Measurements from ENCODE around the gene RASGRP2.
"Not testable (repeated sequence)": the region's sequence is repeated elsewhere in the genome, so short reads cannot be mapped to it uniquely, and the experiment has no call there.

The RASGRP2 gene

GRCh38 chr11:64718084-64718779, 25.7 kb downstream of the RASGRP2 start:
- DNase-seq (ENCODE audit: low read depth): no peak

- no peak for DNase-seq (ENCODE audit: low read depth)
Observed at GRCh38 chr11:64717268-64717578, 26.7 kb downstream of the RASGRP2 start.

GRCh38 chr11:64716473-64717267, 27.3 kb downstream of the RASGRP2 start:
- no peak for DNase-seq (ENCODE audit: low read depth)

GRCh38 chr11:64715756-64716472, 28.0 kb downstream of the RASGRP2 start:
- DNase-seq (ENCODE audit: low read depth): no peak

GRCh38 chr11:64715110-64715509, 28.8 kb downstream of the RASGRP2 start:
- DNase-seq (ENCODE audit: low read depth): no peak

GRCh38 chr11:64714666-64715065, 29.3 kb downstream of the RASGRP2 start:
- DNase-seq (ENCODE audit: low read depth): no peak

GRCh38 chr11:64713781-64714363, 30.1 kb downstream of the RASGRP2 start:
- no peak for DNase-seq (ENCODE audit: low read depth)

- DNase-seq (ENCODE audit: low read depth): no peak
Observed at GRCh38 chr11:64713016-64713707, 30.8 kb downstream of the RASGRP2 start.

GRCh38 chr11:64712430-64713015, 31.4 kb downstream of the RASGRP2 start:
- DNase-seq (ENCODE audit: low read depth): no peak

- DNase-seq (ENCODE audit: low read depth): no peak
Observed at GRCh38 chr11:64711956-64712362, 32.0 kb downstream of the RASGRP2 start.

- no peak for DNase-seq (ENCODE audit: low read depth)
Observed at GRCh38 chr11:64711138-64711955, 32.6 kb downstream of the RASGRP2 start.

- DNase-seq (ENCODE audit: low read depth): no peak
Observed at GRCh38 chr11:64710418-64711137, 33.4 kb downstream of the RASGRP2 start.

GRCh38 chr11:64705501-64705900, 38.4 kb downstream of the RASGRP2 start:
- DNase-seq (ENCODE audit: low read depth): no peak

- no peak for DNase-seq (ENCODE audit: low read depth)
Observed at GRCh38 chr11:64703048-64703447, 40.9 kb downstream of the RASGRP2 start.

GRCh38 chr11:64701956-64702355, 42.0 kb downstream of the RASGRP2 start:
- not testable (repeated sequence) for DNase-seq (ENCODE audit: low read depth)

GRCh38 chr11:64698427-64698826, 45.5 kb downstream of the RASGRP2 start:
- no peak for DNase-seq (ENCODE audit: low read depth)

GRCh38 chr11:64697663-64698375, 46.1 kb downstream of the RASGRP2 start:
- DNase-seq (ENCODE audit: low read depth): no peak

GRCh38 chr11:64696045-64696444, 47.9 kb downstream of the RASGRP2 start:
- DNase-seq (ENCODE audit: low read depth): no peak

GRCh38 chr11:64695548-64695947, 48.4 kb downstream of the RASGRP2 start:
- DNase-seq (ENCODE audit: low read depth): no peak

All from stimulated activated CD4-positive, alpha-beta T cell treated with anti-CD3 and anti-CD28 coated beads, Interleukin-2, amount 100 ng/mL, for 4 hours (primary cell).